NCI-H69 (cell line): ENCODE measurements around the gene VWA7.

Experiments
- DNase-seq: peaks from one replicate; lab custom pipeline; 2025; lab: John Stamatoyannopoulos, UW

Gene VWA7

DNA sequence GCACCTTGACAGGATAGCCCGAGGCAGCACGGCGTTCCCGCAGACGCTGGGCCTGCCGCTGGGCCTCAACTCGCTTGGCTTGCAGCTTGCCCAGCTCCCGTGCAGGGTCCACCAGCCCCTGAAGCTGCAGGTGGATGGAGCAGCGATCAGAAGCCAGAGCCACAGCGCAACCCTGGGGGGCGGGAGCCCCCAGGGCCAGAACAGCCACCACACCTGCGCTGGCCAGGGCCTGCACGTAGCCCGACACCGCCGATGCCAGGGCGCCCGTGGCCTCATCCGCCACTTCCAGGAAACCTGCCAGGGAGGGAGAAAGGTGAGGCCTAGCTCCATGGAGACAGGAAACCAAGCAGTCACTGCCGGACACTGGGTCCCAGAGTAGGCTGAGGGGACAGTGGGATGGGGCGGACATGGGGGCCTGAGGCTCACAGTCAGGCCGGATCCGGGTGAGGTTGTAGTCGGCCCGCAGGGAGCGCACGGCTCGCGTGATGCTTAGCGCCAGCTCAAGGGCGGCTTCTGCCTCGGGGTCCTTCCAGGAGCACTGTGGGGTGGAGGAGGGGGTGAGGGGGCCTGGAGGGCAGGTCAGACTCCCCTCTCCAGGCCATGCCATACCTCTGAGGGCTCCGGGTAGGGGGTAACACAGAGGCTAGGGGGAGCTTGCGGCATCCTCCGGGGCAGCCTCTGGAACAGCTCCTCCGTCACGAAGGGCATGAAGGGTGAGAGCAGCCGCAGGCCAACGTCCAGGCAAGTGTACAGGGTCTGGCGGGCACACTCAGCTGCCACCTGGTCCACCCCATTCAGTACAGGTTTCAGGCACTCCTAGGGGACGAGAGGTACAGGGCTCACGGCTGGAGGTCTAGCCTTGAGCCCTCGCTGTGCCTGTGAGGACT lies 2.1 kb upstream of the VWA7 start:
- DNase-seq = no peak

DNA sequence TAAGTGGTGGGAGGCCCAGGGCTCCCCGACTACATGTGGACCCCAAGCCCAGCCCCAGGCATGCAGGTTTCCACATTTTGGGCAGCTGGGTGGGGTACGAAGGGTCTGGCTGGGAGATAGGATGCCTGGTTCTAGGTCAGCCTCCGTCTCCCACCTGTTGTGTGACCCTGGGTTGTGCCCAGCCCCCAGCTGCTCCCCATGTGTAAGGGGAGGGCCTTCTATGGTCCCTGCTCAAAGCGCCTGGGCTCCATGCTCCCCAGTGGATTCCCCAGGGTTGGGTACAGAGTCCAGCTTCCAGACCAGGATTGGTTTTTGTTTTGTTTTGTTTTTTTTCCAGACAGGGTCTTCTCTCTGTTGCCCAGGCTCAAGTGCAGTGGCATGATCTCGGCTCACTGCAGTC lies 1.1 kb upstream of the VWA7 start:
- no peak for DNase-seq

- DNase-seq = no peak
Measured at GRCh38 chr6:31777667-31778050, 531 bp upstream of the VWA7 start.

GRCh38 chr6:31776485-31776988 lies 591 bp downstream of the VWA7 start:
- peak; percentile 80 for DNase-seq

- DNase-seq = no peak
Measured at GRCh38 chr6:31775633-31776484, 1.3 kb downstream of the VWA7 start.

DNA sequence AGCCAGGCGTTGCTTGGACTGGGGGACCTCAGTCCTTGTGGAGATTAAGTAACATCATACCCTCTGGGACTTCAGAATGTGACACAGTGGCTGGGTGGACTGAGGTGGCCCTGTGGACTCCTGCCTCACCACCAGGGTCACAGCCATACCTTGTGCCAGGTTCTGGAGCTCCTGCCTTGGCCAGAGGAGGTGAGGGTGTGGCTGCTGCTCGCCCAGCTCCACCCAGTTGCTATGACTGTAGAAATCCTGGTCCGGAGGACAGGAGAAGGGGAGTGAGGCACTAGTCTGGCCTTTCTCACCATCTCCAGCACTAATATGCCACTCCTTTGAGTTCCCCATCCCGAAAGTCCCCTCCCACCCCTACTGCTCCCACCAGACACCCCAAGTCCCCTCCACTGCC lies 1.9 kb downstream of the VWA7 start:
- no peak for DNase-seq

- DNase-seq = no peak
Measured at GRCh38 chr6:31771992-31772358, 5.2 kb downstream of the VWA7 start.

- DNase-seq = no peak
Measured at GRCh38 chr6:31770860-31771259, 6.3 kb downstream of the VWA7 start.

GRCh38 chr6:31769684-31770371 lies 7.3 kb downstream of the VWA7 start:
- DNase-seq = peak; percentile 82

DNA sequence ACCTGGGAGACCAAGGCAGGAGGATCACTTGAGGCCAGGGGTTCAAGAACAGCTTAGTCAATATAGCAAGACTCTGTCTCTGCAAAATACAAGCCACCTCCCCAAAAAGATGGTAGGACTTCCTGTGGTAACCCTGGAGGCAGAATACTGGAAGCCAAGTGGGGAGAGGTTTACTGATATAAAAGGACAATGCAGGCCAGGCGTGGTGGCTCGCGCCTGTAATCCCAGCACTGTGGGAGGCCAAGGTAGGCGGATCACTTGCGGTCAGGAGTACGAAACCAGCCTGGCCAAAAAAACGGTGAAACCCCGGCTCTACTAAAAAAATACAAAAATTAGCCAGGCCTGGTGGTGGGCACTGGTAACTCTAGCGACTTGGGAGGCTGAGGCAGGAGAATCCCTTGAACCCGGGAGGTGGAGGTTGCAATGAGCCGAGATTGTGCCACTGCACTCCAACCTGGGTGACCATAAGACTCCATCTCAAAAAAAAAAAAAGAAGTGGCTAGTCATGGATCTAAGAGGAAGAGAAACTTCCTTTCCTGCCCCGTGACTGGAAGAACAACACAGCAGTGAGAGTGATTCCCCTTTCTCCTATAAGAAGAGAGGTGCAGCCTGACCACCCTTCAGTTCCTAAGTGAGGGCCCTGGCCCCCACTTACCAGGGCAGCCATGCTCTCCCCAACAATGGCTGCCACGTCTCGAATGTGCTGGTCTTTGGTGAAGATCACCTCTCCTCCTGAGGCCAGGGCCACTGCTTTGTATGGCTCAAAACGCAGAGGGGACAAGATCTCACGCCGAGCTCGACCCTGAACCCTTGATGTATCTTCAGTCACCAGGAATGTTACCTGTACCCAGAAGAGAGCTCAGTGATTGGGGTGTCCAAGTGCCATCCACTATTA lies 8.5 kb downstream of the VWA7 start:
- DNase-seq = no peak

GRCh38 chr6:31767096-31767645 lies 10.0 kb downstream of the VWA7 start:
- DNase-seq = no peak

GRCh38 chr6:31765910-31766794 lies 11.0 kb downstream of the VWA7 start:
- no peak for DNase-seq

- no peak for DNase-seq
Measured at GRCh38 chr6:31765559-31765909, 11.6 kb downstream of the VWA7 start.

DNA sequence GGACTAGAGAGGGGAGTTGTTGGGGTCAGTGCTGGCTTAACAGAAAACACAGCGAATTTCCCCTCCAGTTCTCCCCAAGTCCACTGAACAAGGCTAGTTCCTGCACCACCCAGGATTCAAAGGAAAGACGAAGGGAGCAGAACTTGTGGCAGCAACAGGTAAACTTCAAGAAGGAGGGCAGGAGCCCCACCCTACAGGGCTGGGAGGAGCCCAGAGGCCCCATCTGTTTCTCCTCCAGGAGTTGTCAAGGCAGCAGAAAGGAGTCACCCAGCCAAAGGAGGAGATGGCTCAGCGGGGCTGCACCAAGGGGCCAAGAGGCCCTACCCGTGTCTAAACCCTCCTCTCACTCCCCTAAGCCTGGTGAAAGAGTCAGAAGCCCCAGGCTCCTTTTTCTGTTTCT lies 12.9 kb downstream of the VWA7 start:
- peak; percentile 26 for DNase-seq

GRCh38 chr6:31763619-31763940 lies 13.5 kb downstream of the VWA7 start:
- peak; percentile 67 for DNase-seq

- no peak for DNase-seq
Measured at GRCh38 chr6:31762878-31763618, 14.1 kb downstream of the VWA7 start.

DNA sequence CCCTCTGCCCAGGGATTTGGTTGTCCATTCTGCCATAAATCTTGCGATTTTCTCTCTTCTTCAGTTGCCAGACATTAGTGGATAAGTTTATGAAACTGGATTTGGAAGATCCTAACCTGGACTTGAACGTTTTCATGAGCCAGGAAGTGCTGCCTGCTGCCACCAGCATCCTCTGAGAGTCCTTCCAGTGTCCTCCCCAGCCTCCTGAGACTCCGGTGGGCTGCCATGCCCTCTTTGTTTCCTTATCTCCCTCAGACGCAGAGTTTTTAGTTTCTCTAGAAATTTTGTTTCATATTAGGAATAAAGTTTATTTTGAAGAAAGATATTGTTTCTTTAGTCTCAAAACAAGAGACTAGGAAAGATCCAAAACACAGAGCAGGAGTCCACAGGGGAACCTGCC lies 14.8 kb downstream of the VWA7 start, which contains the start of gene SAPCD1:
Gene SAPCD1, plus strand, starts transcription at position 301 of the 400 bp plus-strand sequence. CDS start 399 bp downstream, outside the sequence.
- DNase-seq = no peak

DNA sequence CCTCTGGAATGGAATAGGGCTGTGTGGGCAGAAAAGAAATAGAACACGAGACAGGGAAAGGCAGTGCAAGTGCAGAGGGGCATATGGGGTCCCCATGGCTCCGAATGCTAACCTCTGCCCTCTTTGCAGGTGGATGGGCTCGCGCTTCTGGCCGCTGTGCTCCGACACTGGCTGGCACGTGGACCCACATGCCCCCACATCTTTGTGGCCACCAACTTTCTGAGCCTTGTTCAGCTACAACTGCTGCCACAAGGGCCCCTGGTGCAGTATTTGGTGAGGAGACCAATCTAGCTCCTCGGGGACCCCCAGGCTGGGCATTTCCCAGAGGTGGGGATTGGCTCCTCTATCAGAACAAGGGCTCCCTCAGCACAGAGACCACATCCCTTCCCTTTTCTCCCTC lies 15.8 kb downstream of the VWA7 start:
- DNase-seq = no peak

- no peak for DNase-seq
Measured at GRCh38 chr6:31760790-31761189, 16.3 kb downstream of the VWA7 start.
